GM12873 (cell line): ENCODE measurements around the gene RAB33B.

ENCODE experiments used
- CTCF ChIP-seq: IDR thresholded peaks from 2 replicates; pipeline ENCODE4 v1.5.1; 2012; ENCODE audit warnings: low read depth, mild to moderate bottlenecking, moderate library complexity, low read length, control low read depth; ENCODE audit not compliant: insufficient read depth; ENCODE audit errors: missing control alignments

The RAB33B gene

GRCh38 chr4:139455126-139455538 lies 1.2 kb downstream of the RAB33B start:
- TF ChIP-seq CTCF = no peak

DNA sequence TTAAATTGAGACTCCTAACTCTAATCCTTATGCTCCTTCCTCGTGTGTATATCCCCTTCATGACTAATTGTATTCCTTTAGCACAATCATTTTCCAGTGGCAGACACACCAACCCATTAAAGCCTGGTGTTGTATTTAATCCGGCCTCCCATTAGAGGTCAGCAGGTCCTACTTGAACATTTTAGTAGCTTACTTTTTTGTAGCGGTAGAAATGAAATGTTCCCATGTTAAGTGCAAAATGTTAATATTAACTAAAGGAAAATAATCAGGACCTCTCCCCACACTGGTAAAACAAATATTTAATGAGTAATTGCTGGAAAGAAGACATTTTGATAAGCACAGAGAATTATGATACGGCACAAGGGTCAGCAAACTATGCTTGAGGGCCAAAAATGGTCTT lies 3.4 kb downstream of the RAB33B start:
- no peak for TF ChIP-seq CTCF

DNA sequence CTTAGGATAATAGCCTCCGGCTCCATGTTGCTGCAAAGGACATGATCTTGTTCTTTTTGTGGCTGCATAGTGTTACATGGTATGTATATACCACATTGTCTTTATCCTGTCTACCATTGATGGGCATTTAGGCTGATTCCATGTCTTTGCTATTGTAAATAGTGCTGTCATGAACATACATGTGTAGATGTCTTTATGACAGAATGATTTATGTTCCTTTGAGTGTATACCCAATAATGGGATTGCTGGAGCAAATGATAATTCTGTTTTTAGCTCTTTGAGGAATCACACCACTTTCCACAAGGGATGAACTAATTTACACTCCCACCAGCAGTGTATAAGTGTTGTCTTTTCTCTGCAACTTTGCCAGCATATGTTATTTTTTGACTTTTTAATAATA lies 4.6 kb downstream of the RAB33B start:
- TF ChIP-seq CTCF = no peak

DNA sequence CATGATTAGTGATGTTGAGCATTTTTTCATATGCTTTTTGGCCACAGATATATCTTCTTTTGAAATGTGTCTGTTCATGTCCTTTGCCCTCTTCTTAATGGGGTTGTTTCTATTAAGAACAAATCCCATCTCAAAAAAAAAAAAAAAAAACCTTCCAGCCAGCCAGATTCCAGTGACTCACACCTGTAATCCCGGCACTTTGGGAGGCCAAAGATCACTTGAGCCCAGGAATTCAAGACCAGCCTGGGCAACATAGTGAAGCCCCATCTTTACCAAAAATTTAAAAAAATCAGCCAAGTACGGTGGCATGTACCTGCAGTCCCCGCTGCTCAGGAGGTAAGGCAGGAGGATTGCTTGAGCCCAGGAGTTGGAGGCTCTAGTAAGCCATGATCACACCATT lies 5.1 kb downstream of the RAB33B start:
- TF ChIP-seq CTCF = no peak

- no peak for TF ChIP-seq CTCF
These were observed 6.6 kb downstream of the RAB33B start for GRCh38 chr4:139460565-139460964.

DNA sequence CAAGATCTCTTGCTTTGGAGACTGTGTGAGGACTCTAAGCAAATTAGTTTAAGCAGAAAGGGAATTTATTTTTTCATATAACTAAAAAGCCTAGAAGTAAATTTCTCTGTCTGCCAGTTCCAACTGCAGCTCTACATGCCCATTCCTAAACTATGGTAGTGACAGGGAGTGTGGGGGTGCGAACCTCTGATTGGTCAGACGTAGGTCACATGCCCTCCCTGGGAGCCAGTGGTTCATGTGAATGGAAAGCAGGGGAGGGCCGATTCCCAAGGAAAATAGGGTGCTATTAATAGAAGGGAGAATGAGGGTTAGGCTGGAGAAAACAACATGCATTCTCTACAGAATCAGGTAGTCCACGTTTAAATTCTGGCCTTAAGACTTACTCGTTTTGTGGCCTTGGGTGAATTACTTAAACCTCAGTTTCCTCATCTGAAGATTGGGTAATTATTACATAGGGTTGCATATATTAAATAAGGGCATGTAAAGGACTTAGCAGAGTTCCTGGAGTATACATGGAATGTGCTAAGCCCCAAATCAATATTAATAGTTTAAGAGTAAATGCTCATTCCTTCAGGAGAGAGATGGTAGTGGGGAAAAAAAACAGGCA lies 7.2 kb downstream of the RAB33B start:
- no peak for TF ChIP-seq CTCF

DNA sequence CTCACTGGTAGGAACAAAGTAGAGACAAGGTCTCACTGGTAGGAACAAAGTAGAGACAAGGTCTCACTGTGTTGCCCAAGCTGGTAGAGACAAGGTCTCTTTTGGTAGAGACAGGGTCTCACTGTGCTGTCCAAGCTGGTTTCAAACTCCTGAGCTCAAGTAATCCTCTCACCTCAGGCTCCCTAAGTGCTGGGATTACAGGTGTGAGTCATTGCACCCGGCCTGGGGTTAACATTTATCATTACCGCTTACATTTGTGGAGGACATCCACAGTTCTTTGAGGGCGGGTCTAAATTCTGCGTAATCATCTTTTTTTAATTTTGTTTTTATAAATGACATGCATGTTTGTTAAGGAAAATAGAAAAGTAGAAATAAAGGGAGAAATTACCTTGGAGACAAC lies 12.0 kb downstream of the RAB33B start:
- TF ChIP-seq CTCF = no peak
